H1 (cell line): Measurements from ENCODE around the gene ENTPD6. TPM values are rescaled to one million over a fixed set of nuclear protein-coding genes. Genes with fewer than 3 reads are reported as not detected.

Experiments used
- CTCF ChIA-PET: fragments of 300-600 bp; sonication (Branson Sonifier 250); formaldehyde crosslinking; loops from one replicate; lab custom pipeline; 2021; ENCODE audit not compliant: partially characterized antibody; lab: Charles Lee
- POLR2A ChIA-PET: fragments of 300-600 bp; sonication (Branson Sonifier 250); formaldehyde crosslinking; loops from one replicate; lab custom pipeline; 2021; ENCODE audit warnings: inconsistent platforms; ENCODE audit not compliant: partially characterized antibody; lab: Charles Lee
- DNase-seq, 2 experiments: peaks; one replicate each; pipeline versions ENCODE4 v3.0.0 to v3.0.0-alpha.2; 2010 to 2022; ENCODE audit warnings: low spot score in 2 of 2, low read depth in 1 of 2, mixed read lengths in 1 of 2
- FAIRE-seq: peaks from 2 replicates; lab custom pipeline; 2011; peaks lifted over from hg19 to GRCh38; lab: Jason Lieb, UNC
- H2AFZ ChIP-seq: 2 replicates; pipeline ENCODE4 v1.8.1; 2012; ENCODE audit warnings: low read length, inconsistent platforms
- H2AK5ac ChIP-seq: 2 replicates; pipeline ENCODE4 v1.6.1; 2013; ENCODE audit warnings: low read depth, low read length
- H2BK120ac ChIP-seq: replicated peaks from 2 replicates; pipeline ENCODE3; 2013; ENCODE audit warnings: low read depth, low read length, inconsistent platforms
- H2BK12ac ChIP-seq: 2 replicates; pipeline ENCODE4 v1.6.1; 2013; ENCODE audit warnings: low read depth, low read length
- H2BK15ac ChIP-seq: 2 replicates; pipeline ENCODE4 v1.6.1; 2013; ENCODE audit warnings: low read length
- H2BK20ac ChIP-seq: 2 replicates; pipeline ENCODE4 v1.6.1; 2013; ENCODE audit warnings: low read length
- H2BK5ac ChIP-seq: 2 replicates; pipeline ENCODE4 v1.6.1; 2013; ENCODE audit warnings: low read depth, low read length
- H3K14ac ChIP-seq: 2 replicates; pipeline ENCODE4 v1.6.1; 2013; ENCODE audit warnings: inconsistent platforms; ENCODE audit not compliant: insufficient read length
- H3K18ac ChIP-seq: 2 replicates; pipeline ENCODE4 v1.6.1; 2013; ENCODE audit warnings: low read length; ENCODE audit errors: extremely low read depth
- H3K23ac ChIP-seq: 2 replicates; pipeline ENCODE4 v1.6.1; 2013; ENCODE audit warnings: inconsistent platforms; ENCODE audit not compliant: insufficient read length
- H3K23me2 ChIP-seq: 2 replicates; pipeline ENCODE4 v1.6.1; 2013; ENCODE audit warnings: low read depth, low read length
- H3K27ac ChIP-seq: 2 replicates; pipeline ENCODE4 v1.6.1; 2011; ENCODE audit warnings: low read depth, low read length, inconsistent platforms
- H3K27me3 ChIP-seq, 4 experiments: replicated peaks in 1 of 4; 1 replicate in 1 of 4; 2 replicates in 3 of 4; pipeline versions ENCODE4 v1.6.1 to v1.8.1; 2011 to 2013; ENCODE audit warnings: low read length in 3 of 4, mild to moderate bottlenecking in 3 of 4, inconsistent platforms in 2 of 4, mixed read lengths in 2 of 4, moderate library complexity in 1 of 4; ENCODE audit not compliant: control insufficient read depth in 3 of 4, insufficient read depth in 3 of 4; ENCODE audit errors: extremely low read depth in 1 of 4
- H3K36me3 ChIP-seq, 4 experiments: 2 replicates each; pipeline versions ENCODE4 v1.6.1 to v1.8.1; 2011 to 2013; ENCODE audit warnings: mild to moderate bottlenecking in 4 of 4, low read length in 3 of 4, moderate library complexity in 2 of 4, control low read depth in 1 of 4, inconsistent platforms in 1 of 4; ENCODE audit not compliant: insufficient read depth in 4 of 4, control insufficient read depth in 2 of 4
- H3K4ac ChIP-seq: replicated peaks from 2 replicates; pipeline ENCODE3; 2013; ENCODE audit warnings: low read length, low read depth, mixed read lengths, inconsistent platforms; ENCODE audit not compliant: insufficient read length
- H3K4me1 ChIP-seq, 4 experiments: replicated peaks in 1 of 4; 1 replicate in 1 of 4; 2 replicates in 3 of 4; pipeline versions ENCODE4 v1.6.1 to v1.8.1; 2011 to 2013; ENCODE audit warnings: low read length in 3 of 4, inconsistent platforms in 2 of 4, mixed read lengths in 1 of 4; ENCODE audit not compliant: insufficient read depth in 4 of 4, control insufficient read depth in 3 of 4
- H3K4me2 ChIP-seq, 2 experiments: 2 replicates each; pipeline versions ENCODE4 v1.6.1 to v1.8.1; 2011 to 2013; ENCODE audit warnings: low read depth in 2 of 2, low read length in 2 of 2, control low read depth in 1 of 2, inconsistent platforms in 1 of 2, mild to moderate bottlenecking in 1 of 2; ENCODE audit not compliant: insufficient read depth in 1 of 2
- H3K4me3 ChIP-seq, 4 experiments: fragments of 200-600, 300-600 bp in 1 of 4; sonication (generic), shearing (Covaris generic), sonication (Bioruptor Twin) in 1 of 4; 2 replicates each; pipeline versions ENCODE4 v1.5.1 to v1.8.1; 2011 to 2016; ENCODE audit warnings: low read length in 4 of 4, low read depth in 3 of 4, control low read depth in 2 of 4, inconsistent platforms in 2 of 4, mild to moderate bottlenecking in 2 of 4, mixed read lengths in 1 of 4, moderate library complexity in 1 of 4; ENCODE audit not compliant: insufficient read depth in 2 of 4; ENCODE audit errors: extremely low read depth in 1 of 4
- H3K56ac ChIP-seq: replicated peaks from 2 replicates; pipeline ENCODE3; 2013; ENCODE audit warnings: low read depth, mild to moderate bottlenecking, mixed read lengths, low read length, inconsistent platforms; ENCODE audit not compliant: insufficient read length
- H3K79me1 ChIP-seq: 2 replicates; pipeline ENCODE4 v1.6.1; 2013; ENCODE audit warnings: low read depth, low read length, control low read depth
- H3K79me2 ChIP-seq, 2 experiments: 2 replicates each; pipeline versions ENCODE4 v1.6.1 to v1.8.1; 2012 to 2013; ENCODE audit warnings: low read length in 2 of 2, mild to moderate bottlenecking in 2 of 2, inconsistent platforms in 1 of 2; ENCODE audit not compliant: insufficient read depth in 2 of 2, control insufficient read depth in 1 of 2
- H3K9ac ChIP-seq, 4 experiments: replicated peaks in 1 of 4; 1 replicate in 1 of 4; 2 replicates in 3 of 4; pipeline versions ENCODE4 v1.6.1 to v1.8.1; 2011 to 2013; ENCODE audit warnings: low read depth in 3 of 4, low read length in 3 of 4, control low read depth in 2 of 4, mild to moderate bottlenecking in 2 of 4, moderate library complexity in 2 of 4, inconsistent platforms in 1 of 4; ENCODE audit errors: extremely low read depth in 1 of 4
- H3K9me3 ChIP-seq, 2 experiments: 2 replicates each; pipeline versions ENCODE4 v1.6.1 to v1.8.1; 2012 to 2013; ENCODE audit warnings: mild to moderate bottlenecking in 2 of 2, moderate library complexity in 2 of 2, control low read depth in 1 of 2, inconsistent platforms in 1 of 2, low read depth in 1 of 2, low read length in 1 of 2, mixed read lengths in 1 of 2; ENCODE audit not compliant: insufficient read depth in 2 of 2
- H4K20me1 ChIP-seq, 2 experiments: replicated peaks in 1 of 2; 2 replicates each; pipeline versions ENCODE3 to v1.8.1; 2011 to 2013; ENCODE audit warnings: inconsistent platforms in 2 of 2, low read length in 2 of 2, mild to moderate bottlenecking in 1 of 2; ENCODE audit not compliant: insufficient read depth in 2 of 2, control insufficient read depth in 1 of 2
- H4K5ac ChIP-seq: 2 replicates; pipeline ENCODE4 v1.6.1; 2013; ENCODE audit warnings: low read length, low read depth, mixed read lengths, inconsistent platforms; ENCODE audit not compliant: insufficient read length
- H4K8ac ChIP-seq: 2 replicates; pipeline ENCODE4 v1.8.0; 2013; ENCODE audit warnings: mild to moderate bottlenecking, moderate library complexity, low read length, inconsistent platforms; ENCODE audit not compliant: insufficient read depth; ENCODE audit errors: extremely low read depth
- H4K91ac ChIP-seq: replicated peaks from 2 replicates; pipeline ENCODE3; 2013; ENCODE audit warnings: low read length, mixed read lengths, inconsistent platforms; ENCODE audit not compliant: insufficient read length
- CBX5 ChIP-seq: fragments of 300-800, 300-1000 bp; sonication (generic); IDR thresholded peaks from 2 replicates; pipeline ENCODE4 v1.7.1; 2016; ENCODE audit warnings: antibody characterized with exemption, low read length, low read depth
- CBX8 ChIP-seq: fragments of 300-800, 300-1000 bp; sonication (generic); IDR thresholded peaks from 2 replicates; pipeline ENCODE4 v1.7.1; 2016; ENCODE audit warnings: low read depth, low read length, borderline replicate concordance
- HDAC6 ChIP-seq: IDR thresholded peaks from one replicate; pipeline ENCODE4 v1.7.1; 2012; ENCODE audit warnings: low read depth, mild to moderate bottlenecking, inconsistent platforms, low read length, moderate library complexity
- RBBP5 ChIP-seq: IDR thresholded peaks from 2 replicates; pipeline ENCODE4 v1.7.1; 2012; ENCODE audit warnings: low read depth, mild to moderate bottlenecking, inconsistent platforms, low read length, moderate library complexity, borderline replicate concordance
- RNF2 ChIP-seq: fragments of 200-900, 300-1000 bp; sonication (generic); IDR thresholded peaks from 2 replicates; pipeline ENCODE4 v1.7.1; 2016; ENCODE audit warnings: borderline replicate concordance, low read depth, mild to moderate bottlenecking, antibody characterized with exemption, low read length; ENCODE audit not compliant: poor library complexity, severe bottlenecking; ENCODE audit errors: missing control alignments
- SIRT6 ChIP-seq: IDR thresholded peaks from one replicate; pipeline ENCODE4 v1.7.1; 2012; ENCODE audit warnings: low read length, inconsistent platforms
- YY1 ChIP-seq: IDR thresholded peaks from 2 replicates; pipeline ENCODE4 v1.6.1; 2011; ENCODE audit warnings: low read depth, mild to moderate bottlenecking, low read length
- WGBS, 2 experiments: shearing (Covaris generic) in 1 of 2; methylation state at CpG; one replicate each; pipeline versions ENCODE4 v1.1.6 to v1.1.7; 2013 to 2015; ENCODE audit warnings: low lambda C conversion rate in 2 of 2, mixed read lengths in 2 of 2, inconsistent platforms in 1 of 2, low coverage in 1 of 2, missing lambda C conversion rate in 1 of 2; ENCODE audit not compliant: insufficient replicate concordance in 2 of 2, insufficient coverage in 1 of 2, insufficient read length in 1 of 2; ENCODE audit errors: extremely low coverage in 1 of 2, missing lambda C conversion rate in 1 of 2; 5-methylcytosine and 5-hydroxymethylcytosine counted together
- polyA plus RNA-seq, 7 experiments: library from polyadenylated mRNA; depleted of rRNA in 3 of 7; stranded (reverse) in 5 of 7; unstranded in 2 of 7; fragments of >200 nt in 5 of 7; fragments of 200-250 nt in 2 of 7; gene quantifications; 1 replicate in 5 of 7; 2 replicates in 1 of 7; 4 replicates in 1 of 7; pipeline versions ENCODE4 v1.2.1 to v1.2.3, GENCODE V29; 2011 to 2013; ENCODE audit warnings: missing spikeins in 2 of 7, mixed read lengths in 2 of 7
- total RNA-seq: library from RNA; stranded (reverse); fragmentation: NEBNext Ultra II Directional; extraction: Animal tissue kit (Norgen Biotek cat#: 25700); gene quantifications from 2 replicates; pipeline ENCODE4 v1.2.1, GENCODE V29; 2021

The ENTPD6 gene
- total and polyA plus RNA-seq, 2 of the 8 experiments (the other 6 are each of a cell fraction or from before 2014, with no cell fraction given) = 47.8 to 57.3 TPM

GRCh38 chr20:25179439-25180089 is 15.9 kb upstream of the ENTPD6 start:
- Histone ChIP-seq H2BK5ac (no peak overlapping the region), H2BK120ac (no peak overlapping the region), H2BK12ac (no peak overlapping the region), H4K20me1 (no peaks in the 10 kb centered on the region), H3K79me2 (no peaks in the 10 kb centered on the region), H4K8ac (no peak overlapping the region), H3K4me3 (no peak overlapping the region), H3K4me2 (no peak overlapping the region), H3K23me2 (no peaks in the 10 kb centered on the region), H3K14ac (no peak overlapping the region), H3K27ac (no peak overlapping the region), H2BK20ac (no peak overlapping the region), H2BK15ac (no peak overlapping the region), H3K56ac (no peak overlapping the region), H3K4me1 (no peaks in the 10 kb centered on the region), H2AK5ac (no peak overlapping the region), H3K23ac (no peak overlapping the region), H4K5ac (no peak overlapping the region), H3K9me3 (no peaks in the 10 kb centered on the region), H4K91ac (no peak overlapping the region), H3K79me1 (no peaks in the 10 kb centered on the region), H2AFZ (no peak overlapping the region), H3K9ac (no peak overlapping the region), H3K4ac (no peak overlapping the region), H3K27me3 (no peaks in the 10 kb centered on the region), H3K36me3 (no peaks in the 10 kb centered on the region), H3K18ac (no peak overlapping the region)
- POLR2A ChIA-PET = no interaction called here
- FAIRE-seq = no peak
- DNase-seq = no peak
- CTCF ChIA-PET = interaction anchor here (0.7 to 3.2 kb wide), 28 partner anchors 9 to 778 kb away, joined by 3 to 32 read pairs (median 4); partner anchors contain the start of genes ENTPD6 and PYGB
- 71% methylated on average over 15 of the region's 15 CpGs; no CpG with 5 or more reads in 1 of the 2 experiments for WGBS, 2 experiments
- TF ChIP-seq SIRT6 (no peak), CBX5 (no peak), CBX8 (no peak), RBBP5 (no peak), RNF2 (no peak), YY1 (no peak), HDAC6 (no peak)
